Testis (tissue), 2 donors: ENCODE data around the gene TMEM151A.

Source experiments
- CTCF ChIP-seq, 3 experiments: fragments of 450-650 bp in 2 of 3; fragments of 200-600 bp in 1 of 3; sonication (generic) in 1 of 3; IDR thresholded peaks; one replicate each; pipeline ENCODE4 v1.5.1; 2016 to 2019; ENCODE audit warnings: antibody characterized with exemption in 3 of 3, mild to moderate bottlenecking in 2 of 3, moderate library complexity in 1 of 3
- POLR2A ChIP-seq: fragments of 450-650 bp; IDR thresholded peaks from one replicate; pipeline ENCODE4 v1.6.1; 2017; ENCODE audit warnings: antibody characterized with exemption, mild to moderate bottlenecking, moderate library complexity

DNA sequence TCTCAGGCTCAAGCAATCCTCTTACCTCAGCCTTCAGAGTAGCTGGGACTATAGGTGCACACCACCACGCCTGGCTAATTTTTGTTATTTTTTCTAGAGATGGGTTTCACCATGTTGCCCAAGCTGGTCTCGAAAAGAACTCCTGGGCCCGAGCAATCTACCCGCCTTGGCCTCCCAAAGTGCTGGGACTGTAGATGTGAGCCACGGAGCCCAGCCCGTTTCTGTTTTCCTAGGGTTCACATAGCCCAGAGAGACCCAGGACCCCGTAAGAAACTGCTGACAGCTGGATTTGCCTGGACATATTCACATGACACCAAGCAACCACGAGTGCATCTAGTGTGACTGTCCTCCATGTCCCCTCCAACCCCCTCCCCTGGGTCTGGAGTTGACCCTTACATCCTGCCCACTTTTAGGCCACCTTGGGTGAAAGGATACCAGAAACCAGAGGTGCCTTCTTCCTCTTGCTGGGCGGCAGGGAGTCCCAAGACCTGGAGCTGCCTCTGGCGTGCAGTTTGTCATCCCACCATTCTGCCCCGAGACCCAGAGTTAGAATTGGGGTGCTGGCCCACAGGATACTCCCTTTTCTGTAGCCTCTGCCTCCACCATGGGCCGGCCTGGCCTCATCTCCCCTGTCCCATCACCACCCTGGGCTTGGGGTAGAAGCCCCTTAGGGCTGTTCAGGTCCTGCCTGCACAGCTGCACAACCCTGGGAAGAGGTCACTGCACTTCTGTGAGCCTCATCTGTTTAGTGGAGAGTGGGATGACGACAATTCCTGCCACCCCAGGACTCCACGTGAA lies 48.2 kb downstream of the TMEM151A start:
- no peak for TF ChIP-seq POLR2A
- TF ChIP-seq CTCF (IDR thresholded peaks at IDR 0.05), result no peak
